ENCODE measurements around the gene GIT1. TPM values are rescaled to one million over a fixed set of nuclear protein-coding genes. Genes with fewer than 3 reads are reported as not detected.

Gene GIT1
- polyA plus RNA-seq, 1 experiment = 32.0 TPM

DNA sequence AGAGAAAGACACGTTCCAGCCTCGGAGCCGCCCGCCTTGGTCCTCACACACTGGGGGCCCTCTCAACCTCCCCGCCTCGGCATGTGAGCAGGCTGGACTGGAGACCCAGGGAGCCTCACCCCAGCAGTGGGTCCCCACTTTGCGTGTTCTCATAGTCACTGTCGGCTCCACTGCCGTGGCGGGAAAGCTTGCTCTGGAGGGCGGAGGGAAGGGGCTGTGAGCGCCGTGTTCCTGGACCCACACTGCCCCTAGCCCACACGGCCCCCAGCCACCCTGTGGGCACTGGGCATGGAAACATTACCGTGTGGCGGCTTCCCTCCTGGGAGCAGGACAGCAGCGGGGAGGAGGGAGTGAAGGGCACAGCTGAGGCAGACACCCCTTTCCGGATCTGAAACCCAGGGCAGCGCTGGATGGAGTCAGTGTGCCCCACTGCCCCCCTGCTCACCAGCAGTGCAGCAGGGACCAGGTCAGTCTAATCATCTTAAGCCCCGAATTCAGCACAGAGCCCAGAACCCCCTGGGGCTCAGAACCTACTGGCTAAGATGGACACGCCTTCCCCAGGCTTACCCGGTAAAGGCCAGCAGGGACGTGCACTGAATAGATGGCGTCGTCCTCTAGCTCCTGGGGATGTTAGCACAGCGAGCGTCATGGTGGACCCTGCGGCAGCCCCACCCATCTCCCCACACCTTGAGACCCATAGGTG lies 13.8 kb downstream of the GIT1 start:
- H3K4me3 ChIP-seq (ENCODE audit: low read depth, low read length) = no peak overlapping the region
- TF ChIP-seq, protein P1, sequence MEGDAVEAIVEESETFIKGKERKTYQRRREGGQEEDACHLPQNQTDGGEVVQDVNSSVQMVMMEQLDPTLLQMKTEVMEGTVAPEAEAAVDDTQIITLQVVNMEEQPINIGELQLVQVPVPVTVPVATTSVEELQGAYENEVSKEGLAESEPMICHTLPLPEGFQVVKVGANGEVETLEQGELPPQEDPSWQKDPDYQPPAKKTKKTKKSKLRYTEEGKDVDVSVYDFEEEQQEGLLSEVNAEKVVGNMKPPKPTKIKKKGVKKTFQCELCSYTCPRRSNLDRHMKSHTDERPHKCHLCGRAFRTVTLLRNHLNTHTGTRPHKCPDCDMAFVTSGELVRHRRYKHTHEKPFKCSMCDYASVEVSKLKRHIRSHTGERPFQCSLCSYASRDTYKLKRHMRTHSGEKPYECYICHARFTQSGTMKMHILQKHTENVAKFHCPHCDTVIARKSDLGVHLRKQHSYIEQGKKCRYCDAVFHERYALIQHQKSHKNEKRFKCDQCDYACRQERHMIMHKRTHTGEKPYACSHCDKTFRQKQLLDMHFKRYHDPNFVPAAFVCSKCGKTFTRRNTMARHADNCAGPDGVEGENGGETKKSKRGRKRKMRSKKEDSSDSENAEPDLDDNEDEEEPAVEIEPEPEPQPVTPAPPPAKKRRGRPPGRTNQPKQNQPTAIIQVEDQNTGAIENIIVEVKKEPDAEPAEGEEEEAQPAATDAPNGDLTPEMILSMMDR (IDR thresholded peaks at IDR 0.05; ENCODE audit: insufficient read depth, low read depth, low read length) = no peak
- POLR2A ChIA-PET = no interaction called here
- no peaks in the 10 kb centered on the region for H3K27me3 ChIP-seq (ENCODE audit: control insufficient read depth, insufficient read depth, low read length)
- DNase-seq (ENCODE audit: low read depth) = no peak
- CTCF ChIA-PET = interaction anchor here (1.2 to 6.7 kb wide), 4 partner anchors 9 to 206 kb away, joined by 3 to 59 read pairs (median 14); no protein-coding TSS in a partner anchor
- peaks cover 26% of the 10 kb centered on the region for H3K36me3 ChIP-seq (ENCODE audit: control insufficient read depth, insufficient read depth, low read length)

DNA sequence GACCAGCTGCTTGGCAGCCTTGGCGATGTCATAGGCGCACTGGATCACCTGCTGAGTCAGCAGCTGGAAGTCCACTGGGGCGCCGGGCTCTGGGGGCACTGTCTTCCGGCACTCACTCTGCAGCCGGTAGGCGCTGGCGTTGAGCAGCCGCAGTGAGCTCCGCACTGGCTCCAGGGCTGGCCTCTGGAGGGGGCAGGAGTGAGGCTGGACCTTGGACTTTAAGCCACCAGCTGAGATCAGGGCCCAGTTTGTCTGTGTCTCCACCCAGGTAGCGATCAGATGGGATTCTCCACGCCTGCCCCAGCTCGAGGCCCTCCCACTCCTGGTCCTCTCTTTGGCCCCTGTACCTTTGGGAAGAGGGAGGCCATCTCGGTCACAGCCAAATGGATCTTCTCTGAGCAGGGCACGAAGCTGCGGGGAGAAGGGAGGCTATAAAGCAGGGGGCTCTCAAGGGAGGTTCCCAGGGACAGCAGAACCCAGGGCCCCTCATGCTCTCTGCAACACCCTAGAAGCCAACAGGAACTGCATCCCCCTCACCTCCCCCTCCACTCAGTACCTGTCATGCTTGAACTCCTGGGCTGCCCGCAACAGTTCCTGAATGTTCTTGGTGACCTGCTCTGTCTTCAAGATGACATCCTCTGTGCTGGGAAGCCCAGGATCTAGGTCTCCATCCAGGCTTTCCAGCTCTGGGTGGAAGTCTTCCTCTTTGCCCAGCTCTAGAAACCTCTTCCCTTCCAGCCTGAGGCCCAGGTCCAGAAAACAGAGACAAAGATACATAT lies 14.5 kb downstream of the GIT1 start:
- Histone ChIP-seq H3K36me3 (ENCODE audit: control insufficient read depth, insufficient read depth, low read length) (peaks cover 26% of the 10 kb centered on the region), H3K4me3 (ENCODE audit: low read depth, low read length) (no peak overlapping the region), H3K27me3 (ENCODE audit: control insufficient read depth, insufficient read depth, low read length) (no peaks in the 10 kb centered on the region)
- TF ChIP-seq, protein P1 (IDR thresholded peaks at IDR 0.05; ENCODE audit: insufficient read depth, low read depth, low read length) = no peak
- ChIA-PET CTCF (interaction anchor here (0.7 to 6.7 kb wide), 6 partner anchors 8 to 356 kb away, joined by 3 to 59 read pairs (median 22); no protein-coding TSS in a partner anchor), POLR2A (no interaction called here)
- no peak for DNase-seq (ENCODE audit: low read depth)

DNA sequence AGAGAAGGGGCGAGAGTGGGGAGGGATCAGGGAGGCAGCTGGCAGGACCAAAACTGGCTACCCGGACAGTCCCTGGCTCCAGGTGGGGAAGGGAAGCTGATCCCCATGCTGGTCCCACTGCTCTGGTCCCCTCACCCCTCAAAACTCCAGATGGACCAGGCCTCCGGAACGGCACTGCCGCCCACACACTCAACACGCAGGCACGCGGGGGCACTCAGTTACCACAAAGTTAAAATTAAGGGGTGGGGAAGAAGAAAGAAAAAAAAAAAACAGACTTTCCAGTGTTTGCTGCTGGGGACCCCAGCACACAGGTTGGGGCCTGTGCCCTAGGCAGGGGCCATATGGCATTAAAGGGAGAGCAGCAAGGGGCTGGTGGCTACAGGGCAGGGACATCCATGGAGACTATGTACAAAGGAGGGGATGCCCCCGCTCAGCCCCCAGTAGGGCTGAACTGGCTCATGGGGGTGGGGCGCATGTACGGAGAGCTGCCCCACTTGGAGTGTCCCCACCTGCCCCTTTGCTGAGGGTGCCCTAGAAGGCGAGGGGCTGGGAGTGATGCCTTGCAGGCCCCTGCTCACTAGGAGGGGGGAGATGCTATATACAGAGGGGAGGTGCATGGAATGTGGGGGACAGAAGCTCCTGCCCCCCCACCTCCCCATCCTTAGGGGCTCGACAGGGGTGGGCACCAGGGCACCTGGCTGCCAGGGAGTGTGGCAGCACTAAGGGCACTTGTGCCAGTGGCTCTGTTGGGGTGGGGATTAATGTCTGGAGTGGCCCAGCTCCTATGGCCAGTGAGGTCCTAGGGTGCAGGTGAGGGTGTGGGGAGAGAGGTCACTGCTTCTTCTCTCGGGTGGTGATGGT lies 15.3 kb downstream of the GIT1 start:
- peaks cover 26% of the 10 kb centered on the region for H3K36me3 ChIP-seq (ENCODE audit: control insufficient read depth, insufficient read depth, low read length)
- CTCF ChIA-PET = interaction anchor here (0.7 to 6.7 kb wide), 13 partner anchors 8 to 519 kb away, joined by 3 to 59 read pairs (median 8); no protein-coding TSS in a partner anchor
- TF ChIP-seq, protein P1 (IDR thresholded peaks at IDR 0.05; ENCODE audit: insufficient read depth, low read depth, low read length) = no peak

DNA sequence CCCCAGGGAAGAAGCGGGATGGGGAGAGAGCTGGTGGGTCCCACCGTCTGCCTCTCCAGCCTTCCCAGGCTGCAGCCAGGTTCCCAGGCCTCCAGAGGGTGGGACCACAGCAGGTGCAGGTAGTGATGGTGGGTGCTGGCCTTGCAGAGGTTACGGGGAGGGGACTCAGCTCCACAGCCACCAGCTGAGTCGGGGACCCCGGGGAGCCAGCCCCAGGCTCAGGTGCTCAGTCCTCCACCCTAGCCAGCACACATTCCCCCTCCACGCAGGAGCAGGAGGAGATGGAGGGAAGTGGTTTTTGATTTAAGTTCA lies 15.9 kb downstream of the GIT1 start:
- Histone ChIP-seq H3K27me3 (ENCODE audit: control insufficient read depth, insufficient read depth, low read length) (no peaks in the 10 kb centered on the region), H3K36me3 (ENCODE audit: control insufficient read depth, insufficient read depth, low read length) (peaks cover 25% of the 10 kb centered on the region), H3K4me3 (ENCODE audit: low read depth, low read length) (no peak overlapping the region)
- CTCF ChIA-PET = interaction anchor here (1.0 to 6.7 kb wide), 18 partner anchors 9 to 520 kb away, joined by 3 to 59 read pairs (median 6); no protein-coding TSS in a partner anchor
- DNase-seq (ENCODE audit: low read depth) = no peak
- TF ChIP-seq, protein P1 (IDR thresholded peaks at IDR 0.05; ENCODE audit: insufficient read depth, low read depth, low read length) = no peak
- POLR2A ChIA-PET = no interaction called here

More for the DNA sequence above, 15.3 kb downstream of the GIT1 start:
- Histone ChIP-seq H3K4me3 (ENCODE audit: low read depth, low read length) (no peak overlapping the region), H3K27me3 (ENCODE audit: control insufficient read depth, insufficient read depth, low read length) (no peaks in the 10 kb centered on the region)
- POLR2A ChIA-PET = no interaction called here
- no peak for DNase-seq (ENCODE audit: low read depth)
